C4-2B (cell line): ENCODE data around the gene RRN3.

Source experiments
- ZFX ChIP-seq: fragments of 450-650 bp; IDR thresholded peaks from 2 replicates; pipeline ENCODE4 v1.6.1; 2017
- TF ChIP-seq, protein P1 (sequence below): fragments of 450-650 bp; conservative IDR thresholded peaks from 2 replicates; pipeline ENCODE4 v1.5.1; 2017; ENCODE audit warnings: mild to moderate bottlenecking

DNA sequence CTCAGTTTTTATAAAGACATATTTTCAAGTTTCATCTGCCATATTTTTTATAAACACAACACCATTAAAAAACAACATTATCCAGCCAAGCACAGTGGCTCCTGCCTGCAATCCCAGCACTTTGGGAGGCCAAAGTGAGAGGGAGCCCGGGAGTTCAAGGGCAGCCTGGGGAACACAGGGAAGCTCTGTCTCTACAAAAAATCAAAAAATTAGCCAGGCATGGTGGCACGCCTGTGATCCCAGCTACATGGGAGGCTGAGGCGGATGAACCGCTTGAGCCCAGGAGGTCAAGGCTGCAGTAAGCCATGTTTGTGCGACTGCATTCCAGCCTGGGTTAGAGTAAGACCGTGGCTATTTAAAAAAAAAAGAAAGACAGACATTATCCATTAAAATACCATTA, 21.0 kb downstream of the RRN3 start:
- TF ChIP-seq ZFX = no peak
- TF ChIP-seq, protein P1, sequence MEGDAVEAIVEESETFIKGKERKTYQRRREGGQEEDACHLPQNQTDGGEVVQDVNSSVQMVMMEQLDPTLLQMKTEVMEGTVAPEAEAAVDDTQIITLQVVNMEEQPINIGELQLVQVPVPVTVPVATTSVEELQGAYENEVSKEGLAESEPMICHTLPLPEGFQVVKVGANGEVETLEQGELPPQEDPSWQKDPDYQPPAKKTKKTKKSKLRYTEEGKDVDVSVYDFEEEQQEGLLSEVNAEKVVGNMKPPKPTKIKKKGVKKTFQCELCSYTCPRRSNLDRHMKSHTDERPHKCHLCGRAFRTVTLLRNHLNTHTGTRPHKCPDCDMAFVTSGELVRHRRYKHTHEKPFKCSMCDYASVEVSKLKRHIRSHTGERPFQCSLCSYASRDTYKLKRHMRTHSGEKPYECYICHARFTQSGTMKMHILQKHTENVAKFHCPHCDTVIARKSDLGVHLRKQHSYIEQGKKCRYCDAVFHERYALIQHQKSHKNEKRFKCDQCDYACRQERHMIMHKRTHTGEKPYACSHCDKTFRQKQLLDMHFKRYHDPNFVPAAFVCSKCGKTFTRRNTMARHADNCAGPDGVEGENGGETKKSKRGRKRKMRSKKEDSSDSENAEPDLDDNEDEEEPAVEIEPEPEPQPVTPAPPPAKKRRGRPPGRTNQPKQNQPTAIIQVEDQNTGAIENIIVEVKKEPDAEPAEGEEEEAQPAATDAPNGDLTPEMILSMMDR = no peak
